ENCODE results near the gene RPL23.
A peak's percentile ranks its signal among the peaks of the same experiment; 100 is the strongest.

Gene RPL23

DNA sequence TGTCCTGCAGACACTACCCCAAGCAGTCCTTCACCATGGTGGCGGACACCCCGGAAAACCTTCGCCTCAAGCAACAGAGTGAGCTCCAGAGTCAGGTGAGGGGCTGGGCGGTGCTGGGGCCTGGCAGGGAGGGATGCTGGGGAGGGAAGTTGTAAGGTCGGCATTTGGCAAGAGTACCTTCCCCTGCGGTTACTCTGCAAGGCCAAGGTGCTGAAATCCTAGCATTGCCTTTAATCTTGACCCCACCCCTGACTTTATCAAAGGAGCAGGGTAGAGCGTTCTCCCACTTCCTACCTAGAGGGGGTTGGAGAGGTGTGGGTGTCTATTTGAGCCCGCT lies 36.9 kb upstream of the RPL23 start:
- peak overlapping the region; percentile 62 for H3K4me3 Mint-ChIP-seq
- H3K36me3 Mint-ChIP-seq = no peaks in the 10 kb centered on the region
- H3K27ac Mint-ChIP-seq = peak overlapping the region; percentile 86
- no peaks in the 10 kb centered on the region for H3K27me3 Mint-ChIP-seq
- H3K4me1 Mint-ChIP-seq (ENCODE audit: low read depth) = peaks cover 84% of the 10 kb centered on the region
- no peaks in the 10 kb centered on the region for H3K9me3 Mint-ChIP-seq (ENCODE audit: low read depth)

DNA sequence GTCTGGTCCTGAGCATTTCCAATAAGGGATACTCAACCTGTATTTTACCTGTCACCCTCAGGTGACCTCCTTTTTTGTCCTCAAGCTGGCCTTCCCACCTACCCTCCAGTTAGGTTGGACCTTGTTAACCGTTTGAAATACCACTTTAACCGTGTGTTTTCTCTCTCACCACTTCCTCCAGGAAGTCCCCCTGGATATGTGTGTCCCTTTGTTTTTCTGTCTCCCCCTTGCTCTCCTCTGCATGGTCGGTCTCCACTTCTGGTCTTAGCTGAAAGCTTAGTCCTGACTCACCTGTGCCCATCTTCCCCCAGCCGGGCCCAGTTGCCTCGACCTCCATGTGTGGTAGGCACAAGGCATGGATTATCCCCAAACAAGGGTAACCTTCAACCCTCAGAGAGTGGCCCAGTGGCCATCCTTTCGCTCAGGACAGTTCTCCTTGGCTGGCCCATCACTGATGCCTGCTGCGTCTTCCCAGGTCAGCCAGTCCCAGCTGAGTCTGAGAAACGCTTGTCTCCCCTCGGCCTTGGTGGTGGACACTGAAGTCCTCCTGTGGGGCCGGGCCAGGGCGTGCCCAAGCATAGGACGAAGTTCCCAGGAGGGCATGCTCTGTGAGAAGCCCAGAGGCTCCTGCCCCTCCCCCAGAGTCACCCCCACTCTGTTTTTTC lies 36.4 kb upstream of the RPL23 start:
- peaks cover 88% of the 10 kb centered on the region for H3K4me1 Mint-ChIP-seq (ENCODE audit: low read depth)
- peak overlapping the region; percentile 62 for H3K4me3 Mint-ChIP-seq
- no peaks in the 10 kb centered on the region for H3K36me3 Mint-ChIP-seq
- H3K27me3 Mint-ChIP-seq = no peaks in the 10 kb centered on the region
- peak overlapping the region; percentile 86 for H3K27ac Mint-ChIP-seq
- no peaks in the 10 kb centered on the region for H3K9me3 Mint-ChIP-seq (ENCODE audit: low read depth)

DNA sequence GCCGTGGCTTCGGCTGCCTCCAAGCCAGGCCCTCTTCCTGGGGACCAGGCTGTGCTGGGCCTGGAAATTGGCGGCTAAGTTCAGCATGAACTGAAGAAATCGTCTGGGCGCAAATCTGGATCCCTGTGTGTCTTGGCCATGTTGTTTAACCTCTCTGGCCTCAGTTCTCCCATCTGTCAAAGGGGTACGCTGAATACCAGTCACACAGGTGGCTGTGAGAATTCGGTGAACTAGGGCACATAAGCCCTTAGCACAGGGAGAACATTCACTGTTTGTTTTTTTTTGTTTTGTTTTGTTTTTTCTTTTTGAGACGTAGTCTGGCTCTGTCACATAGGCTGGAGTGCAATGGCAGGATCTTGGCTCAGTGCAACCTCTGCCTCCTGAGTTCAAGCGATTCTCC lies 35.3 kb upstream of the RPL23 start:
- peak overlapping the region; percentile 13 for H3K4me3 Mint-ChIP-seq
- H3K36me3 Mint-ChIP-seq = no peaks in the 10 kb centered on the region
- peak overlapping the region; percentile 83 for H3K27ac Mint-ChIP-seq
- no peaks in the 10 kb centered on the region for H3K9me3 Mint-ChIP-seq (ENCODE audit: low read depth)
- H3K4me1 Mint-ChIP-seq (ENCODE audit: low read depth) = peaks cover 87% of the 10 kb centered on the region
- no peaks in the 10 kb centered on the region for H3K27me3 Mint-ChIP-seq

DNA sequence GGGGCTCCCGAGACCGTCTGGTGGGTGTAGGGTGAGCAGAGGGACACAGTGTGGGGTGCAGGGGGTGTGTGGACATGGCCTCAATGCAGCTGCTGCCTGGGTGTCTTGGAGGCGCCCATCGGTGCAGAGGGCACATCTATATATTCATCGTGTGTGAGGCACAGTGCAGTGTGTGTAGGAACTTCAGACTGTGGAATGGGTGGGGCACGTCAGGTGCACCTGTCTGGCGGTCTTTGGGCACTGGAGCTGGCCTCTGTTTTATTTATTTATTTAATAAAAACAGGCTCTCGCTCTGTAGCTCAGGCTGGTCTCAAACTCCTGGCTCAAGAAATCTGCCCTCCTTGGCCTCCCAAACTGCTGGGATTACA lies 33.1 kb upstream of the RPL23 start:
- peaks cover 89% of the 10 kb centered on the region for H3K4me1 Mint-ChIP-seq (ENCODE audit: low read depth)
- no peaks in the 10 kb centered on the region for H3K27me3 Mint-ChIP-seq
- H3K36me3 Mint-ChIP-seq = no peaks in the 10 kb centered on the region

DNA sequence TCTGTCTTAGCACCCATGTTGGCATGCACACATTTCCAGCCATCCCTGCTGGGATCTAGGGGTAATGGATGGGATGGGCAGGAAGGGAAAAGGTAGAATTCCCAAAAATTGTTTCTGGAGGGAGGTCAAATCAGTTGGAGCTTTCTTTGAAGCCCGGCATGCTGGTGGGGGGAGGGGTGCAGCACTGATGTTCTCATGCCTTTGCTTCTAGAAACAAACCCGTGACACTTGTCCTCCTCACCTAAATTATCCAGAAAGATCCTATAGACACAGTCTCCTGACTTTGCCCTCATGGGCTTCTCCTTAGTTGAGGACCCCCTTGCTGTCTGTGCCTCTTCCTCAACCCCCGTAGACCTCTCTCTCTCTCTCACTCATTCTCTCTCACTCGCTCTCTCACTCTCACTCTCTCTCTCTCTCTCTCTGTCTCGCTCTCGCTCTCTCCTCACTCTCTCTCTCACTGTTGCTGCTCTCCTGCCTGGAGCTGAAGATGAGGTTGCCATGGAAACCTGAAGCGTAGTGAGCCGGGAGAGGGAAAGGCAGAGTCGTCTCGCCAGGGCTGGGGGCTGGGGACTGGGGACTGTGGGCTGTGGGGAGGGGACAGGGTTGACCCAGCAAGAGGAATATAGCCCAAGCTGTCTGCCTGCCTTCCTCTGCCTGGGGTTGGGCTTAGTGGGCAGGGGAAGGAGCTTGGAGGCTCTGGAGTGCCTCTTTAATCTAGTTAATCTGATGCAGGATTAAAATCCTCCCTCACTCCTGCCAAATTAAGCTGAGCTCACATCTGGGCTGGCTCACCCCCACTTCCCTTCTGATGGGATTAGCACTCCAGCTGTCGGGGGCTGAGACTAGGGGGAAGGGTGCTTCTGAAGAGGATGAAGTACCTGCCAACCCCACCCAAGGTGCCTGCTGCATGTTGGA lies 32.5 kb upstream of the RPL23 start:
- no peaks in the 10 kb centered on the region for H3K9me3 Mint-ChIP-seq (ENCODE audit: low read depth)
- peak overlapping the region; percentile 77 for H3K4me3 Mint-ChIP-seq
- H3K27me3 Mint-ChIP-seq = no peaks in the 10 kb centered on the region
- peak overlapping the region; percentile 85 for H3K27ac Mint-ChIP-seq
- peaks cover 2% of the 10 kb centered on the region for H3K36me3 Mint-ChIP-seq
- peaks cover 89% of the 10 kb centered on the region for H3K4me1 Mint-ChIP-seq (ENCODE audit: low read depth)

More for the DNA sequence above, 33.1 kb upstream of the RPL23 start:
- H3K9me3 Mint-ChIP-seq (ENCODE audit: low read depth) = no peaks in the 10 kb centered on the region
- peak overlapping the region; percentile 85 for H3K27ac Mint-ChIP-seq
- H3K4me3 Mint-ChIP-seq = peak overlapping the region; percentile 77

DNA sequence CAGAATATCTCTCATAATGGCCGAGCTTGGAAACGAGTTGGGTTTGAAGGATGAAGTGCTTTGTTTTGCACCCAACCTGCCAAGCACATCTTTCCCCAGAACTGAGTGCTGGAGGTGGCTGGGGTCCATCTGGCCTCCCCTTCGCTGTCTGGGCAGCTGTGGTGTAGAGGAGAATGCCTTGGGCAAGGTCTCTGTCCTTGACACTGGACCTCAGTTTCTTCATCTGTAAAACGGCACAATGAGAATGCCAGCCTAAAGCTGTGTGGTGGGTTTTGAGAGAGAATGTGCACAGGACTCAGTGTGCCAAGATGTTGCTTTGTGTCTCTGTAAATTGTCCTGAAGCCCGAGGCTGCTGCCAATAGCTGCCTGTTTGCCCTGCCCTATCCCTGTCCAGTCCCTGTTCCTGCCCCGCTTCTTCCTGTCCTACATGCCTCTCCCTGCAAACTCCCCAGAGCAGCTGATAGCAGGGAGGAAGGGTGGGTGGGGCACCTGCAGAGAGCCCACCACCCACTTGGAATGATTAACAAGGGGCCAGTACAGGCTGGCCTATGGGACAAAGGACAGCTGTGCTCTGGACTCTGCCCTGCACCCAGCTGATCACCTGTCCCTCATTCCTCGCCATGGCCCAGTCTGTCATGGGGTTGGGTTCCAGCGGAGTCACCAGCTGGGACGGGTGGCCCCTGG lies 31.7 kb upstream of the RPL23 start:
- Mint-ChIP-seq H3K4me3 (peak overlapping the region; percentile 77), H3K9me3 (ENCODE audit: low read depth) (no peaks in the 10 kb centered on the region), H3K27ac (peak overlapping the region; percentile 85), H3K36me3 (peaks cover 2% of the 10 kb centered on the region), H3K27me3 (no peaks in the 10 kb centered on the region), H3K4me1 (ENCODE audit: low read depth) (peaks cover 89% of the 10 kb centered on the region)

DNA sequence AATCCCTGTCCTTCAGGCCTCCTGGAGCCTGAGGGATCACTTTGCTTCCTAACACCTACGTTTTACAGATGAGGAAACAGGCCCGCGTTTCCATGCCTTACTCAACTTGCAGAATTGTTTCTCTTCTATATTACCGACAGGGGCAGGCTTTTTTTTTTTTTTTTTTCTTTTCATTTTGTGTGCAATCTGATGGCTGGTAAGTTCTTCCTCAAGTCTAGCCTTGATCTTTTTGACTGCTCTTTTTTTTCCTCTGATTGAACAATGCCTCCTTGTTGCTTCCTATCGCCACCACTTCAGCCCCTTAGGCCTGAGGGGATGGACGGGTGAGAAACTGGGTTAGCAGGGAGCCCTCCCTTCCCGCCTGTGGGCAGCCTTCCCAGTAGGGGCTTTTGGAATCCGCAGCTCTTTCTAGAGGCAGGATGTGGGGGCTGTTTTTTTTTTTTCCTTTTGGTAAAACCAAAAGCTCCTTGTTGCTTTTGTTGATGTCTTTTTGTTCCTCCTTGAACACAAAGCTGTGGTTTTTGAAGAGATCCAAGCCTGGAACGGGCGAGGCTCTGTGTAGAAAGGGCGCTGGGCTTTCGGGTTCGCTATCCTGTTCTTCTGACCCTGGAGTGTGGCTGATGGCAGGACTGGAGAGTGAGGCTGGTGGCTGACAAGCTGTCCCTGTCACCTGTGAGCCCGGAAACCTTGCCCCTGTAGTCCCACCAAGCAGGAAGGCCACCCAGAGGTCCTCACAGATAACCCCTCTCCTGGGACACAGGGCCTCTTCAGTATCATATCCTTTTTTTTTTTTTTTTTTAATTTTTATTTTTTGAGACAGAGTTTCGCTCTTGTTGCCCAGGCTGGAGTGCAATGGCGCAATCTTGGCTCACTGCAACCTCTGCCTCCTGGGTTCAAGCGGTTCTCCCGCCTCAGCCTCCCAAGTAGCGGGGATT lies 30.3 kb upstream of the RPL23 start:
- H3K4me3 Mint-ChIP-seq = peak overlapping the region; percentile 75
- no peaks in the 10 kb centered on the region for H3K9me3 Mint-ChIP-seq (ENCODE audit: low read depth)
- peak overlapping the region; percentile 96 for H3K27ac Mint-ChIP-seq
- peaks cover 2% of the 10 kb centered on the region for H3K36me3 Mint-ChIP-seq
- peaks cover 89% of the 10 kb centered on the region for H3K4me1 Mint-ChIP-seq (ENCODE audit: low read depth)
- H3K27me3 Mint-ChIP-seq = no peaks in the 10 kb centered on the region

DNA sequence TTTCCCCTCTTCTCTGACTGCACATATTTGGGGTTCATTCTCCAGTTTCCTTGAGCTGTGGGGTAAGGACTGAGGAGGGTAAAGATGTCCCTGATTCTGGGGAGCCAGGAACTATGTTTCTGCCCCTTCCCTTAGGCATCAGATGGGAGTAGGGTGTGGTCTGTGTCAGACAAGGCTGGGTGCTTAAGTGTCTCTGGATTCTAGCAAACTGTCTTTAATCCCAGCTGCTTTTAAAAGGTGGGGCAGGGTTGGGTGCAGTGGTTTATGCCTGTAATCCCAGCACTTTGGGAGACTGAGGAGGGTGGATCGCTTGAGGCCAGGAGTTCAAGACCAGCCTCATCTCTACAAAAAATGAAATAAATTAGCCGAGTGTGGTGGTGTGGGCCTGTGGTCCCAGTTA lies 29.3 kb upstream of the RPL23 start:
- Mint-ChIP-seq H3K4me1 (ENCODE audit: low read depth) (peaks cover 91% of the 10 kb centered on the region), H3K27ac (peak overlapping the region; percentile 96), H3K36me3 (peaks cover 2% of the 10 kb centered on the region), H3K4me3 (peak overlapping the region; percentile 75), H3K9me3 (ENCODE audit: low read depth) (no peaks in the 10 kb centered on the region), H3K27me3 (no peaks in the 10 kb centered on the region)

DNA sequence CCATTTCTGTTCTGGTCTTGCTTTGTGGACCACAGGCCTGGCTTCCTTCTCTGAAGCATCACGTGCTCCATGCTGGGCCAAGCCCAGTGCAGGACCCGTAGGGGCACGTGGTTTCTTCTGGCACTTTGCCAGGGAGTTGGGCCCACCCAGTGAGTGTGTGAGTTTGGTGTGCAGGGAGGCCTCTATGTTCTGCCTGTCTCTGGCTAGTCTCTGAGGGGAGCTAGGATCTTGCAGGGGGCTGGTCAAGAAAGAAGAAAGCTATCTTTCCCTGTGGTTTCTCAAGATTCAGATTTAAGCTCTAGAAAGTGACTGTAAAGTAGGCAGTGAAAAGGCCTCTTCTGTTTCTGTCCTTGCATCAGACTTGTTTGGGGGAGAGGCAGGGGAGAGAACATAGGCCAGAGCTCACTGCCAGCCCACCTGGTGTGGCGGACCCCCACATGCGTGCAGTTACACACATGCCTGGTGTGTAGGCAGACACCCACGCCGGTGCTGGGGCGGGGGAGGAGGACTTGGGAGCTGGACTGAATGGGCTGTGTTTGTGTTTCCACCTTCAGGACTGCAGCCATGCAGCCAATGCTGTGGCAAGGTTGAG lies 28.2 kb upstream of the RPL23 start:
- Mint-ChIP-seq H3K9me3 (ENCODE audit: low read depth) (no peaks in the 10 kb centered on the region), H3K4me3 (peak overlapping the region; percentile 75), H3K4me1 (ENCODE audit: low read depth) (peaks cover 91% of the 10 kb centered on the region), H3K27me3 (no peaks in the 10 kb centered on the region), H3K27ac (peak overlapping the region; percentile 96), H3K36me3 (peaks cover 2% of the 10 kb centered on the region)

DNA sequence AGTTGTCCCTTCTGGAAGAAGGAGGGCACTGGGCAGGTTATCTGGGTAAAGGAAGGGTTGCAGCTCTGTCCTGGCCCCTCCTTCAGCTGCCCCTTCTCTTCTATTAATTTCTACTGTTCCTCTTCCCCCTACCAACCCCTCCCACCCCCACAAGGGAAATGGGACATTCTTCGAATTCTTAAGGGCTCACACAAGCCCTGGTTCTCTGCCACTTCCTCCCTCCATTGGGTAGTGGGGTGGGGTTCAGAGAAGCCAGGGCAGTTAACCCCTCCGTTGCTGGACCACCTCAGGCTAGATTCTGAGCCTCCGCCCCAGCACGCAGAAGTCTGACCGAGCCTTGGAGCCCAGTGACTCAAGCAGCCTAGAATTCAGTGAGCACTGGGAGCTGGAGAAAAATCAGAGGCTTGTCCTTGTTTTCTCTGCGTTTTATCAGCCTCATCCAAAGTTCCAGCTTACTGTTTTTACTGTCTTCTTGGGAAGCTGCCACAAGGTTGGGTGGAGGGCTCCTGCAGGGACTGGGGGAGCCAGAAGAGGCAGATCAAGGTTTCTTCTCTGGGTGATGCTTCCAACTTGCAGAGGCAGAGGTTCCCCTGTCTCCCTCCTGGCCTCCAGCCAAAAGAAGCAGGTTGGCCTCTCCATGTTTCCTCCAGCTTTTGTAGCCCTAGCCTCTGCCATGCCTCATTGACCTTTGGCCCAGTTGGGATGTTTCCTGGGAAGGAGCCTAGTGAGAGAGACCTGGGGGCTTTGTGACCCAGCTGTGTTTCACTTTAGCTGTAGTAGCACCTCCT lies 26.6 kb upstream of the RPL23 start:
- no peaks in the 10 kb centered on the region for H3K9me3 Mint-ChIP-seq (ENCODE audit: low read depth)

DNA sequence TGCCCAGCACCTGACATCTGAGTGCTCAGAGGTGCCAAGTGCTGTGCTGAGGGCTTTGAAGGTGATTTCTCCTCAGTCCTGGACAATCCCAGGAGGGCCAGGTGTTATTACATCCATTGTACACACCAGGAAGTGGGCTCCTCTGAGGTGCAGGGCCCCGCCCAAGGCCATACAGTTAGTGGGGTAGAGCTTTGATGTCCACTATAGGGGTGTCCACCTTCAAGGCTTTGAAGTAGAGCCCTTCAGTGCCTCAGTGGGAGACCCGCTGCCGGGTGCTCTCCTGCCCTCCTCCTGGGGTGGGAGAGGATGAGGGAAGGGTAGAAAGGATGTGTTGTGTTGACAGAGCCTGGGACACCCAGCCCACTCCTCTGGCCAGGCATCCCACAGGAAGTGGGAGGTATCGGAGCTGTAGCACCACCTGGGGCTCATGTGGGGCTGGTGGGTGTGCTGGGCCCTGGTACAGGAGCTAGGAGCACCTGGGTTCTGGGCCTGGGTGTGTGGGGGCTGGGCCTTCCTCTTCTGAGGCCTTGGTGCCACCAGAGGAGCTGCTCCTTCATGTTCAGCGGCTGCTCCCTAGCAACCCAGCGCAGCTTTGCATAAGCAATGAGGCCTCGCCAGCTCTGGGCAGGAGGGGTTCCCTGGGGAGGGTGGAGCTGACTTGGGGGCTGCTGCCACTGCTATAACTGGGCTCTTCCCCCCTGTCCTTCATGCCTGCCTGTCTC lies 23.8 kb upstream of the RPL23 start:
- Mint-ChIP-seq H3K27ac (peak overlapping the region; percentile 93), H3K4me3 (peak overlapping the region; percentile 58), H3K9me3 (ENCODE audit: low read depth) (no peaks in the 10 kb centered on the region), H3K36me3 (peaks cover 2% of the 10 kb centered on the region), H3K27me3 (no peaks in the 10 kb centered on the region), H3K4me1 (ENCODE audit: low read depth) (peaks cover 94% of the 10 kb centered on the region)

More for the DNA sequence above, 26.6 kb upstream of the RPL23 start:
- Mint-ChIP-seq H3K27ac (peak overlapping the region; percentile 96), H3K4me3 (peak overlapping the region; percentile 67), H3K27me3 (no peaks in the 10 kb centered on the region), H3K4me1 (ENCODE audit: low read depth) (peaks cover 89% of the 10 kb centered on the region), H3K36me3 (peaks cover 2% of the 10 kb centered on the region)

DNA sequence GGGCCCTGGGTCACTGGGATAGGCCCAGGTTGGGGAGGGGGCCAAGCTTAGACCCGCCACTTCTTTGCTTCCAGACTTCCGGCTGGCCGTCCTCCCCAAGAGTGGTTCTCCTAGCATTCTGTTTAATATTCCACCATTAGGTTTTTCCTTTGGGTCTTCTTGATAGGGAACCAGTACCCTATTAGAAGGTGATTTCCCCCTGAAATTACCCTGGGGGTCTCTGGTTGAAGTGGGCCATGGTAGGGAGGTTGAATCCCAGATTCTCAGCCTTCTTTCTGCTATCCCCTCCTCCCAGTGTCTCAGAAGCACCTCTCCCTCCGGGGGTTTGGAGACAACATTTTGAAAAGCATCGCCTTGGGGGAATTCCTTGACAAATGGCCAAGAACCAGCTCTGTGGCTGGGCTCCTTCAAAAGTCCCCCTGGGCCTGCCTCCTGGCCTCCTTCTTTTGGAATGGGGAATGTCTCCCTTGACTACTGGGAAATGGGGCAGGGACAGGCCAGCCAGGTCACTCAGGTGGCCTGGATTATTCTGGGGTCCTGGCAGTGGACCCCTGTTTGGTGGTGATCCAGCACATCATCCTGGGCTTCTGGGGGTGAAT lies 22.1 kb upstream of the RPL23 start:
- H3K27me3 Mint-ChIP-seq = no peaks in the 10 kb centered on the region
- peaks cover 87% of the 10 kb centered on the region for H3K4me1 Mint-ChIP-seq (ENCODE audit: low read depth)
- peak overlapping the region; percentile 82 for H3K27ac Mint-ChIP-seq
- no peaks in the 10 kb centered on the region for H3K9me3 Mint-ChIP-seq (ENCODE audit: low read depth)
- H3K36me3 Mint-ChIP-seq = no peaks in the 10 kb centered on the region
- peak overlapping the region; percentile 35 for H3K4me3 Mint-ChIP-seq
